Heart left ventricle (tissue), 16 donors: ENCODE measurements around the gene ERH. TPM values are rescaled to one million over a fixed set of nuclear protein-coding genes. Genes with fewer than 3 reads are reported as not detected.

Source experiments
- ATAC-seq, 4 donors: fragments of 200-7000 bp; cut with Tn5 transposase; one replicate each; pipeline ENCODE4 v1.9.1; 2020 to 2022; ENCODE audit warnings: moderate library complexity in 4 of 4, mild to moderate bottlenecking in 3 of 4, moderate number of reproducible peaks in 1 of 4
- DNase-seq, 5 donors: peaks; one replicate each; pipeline ENCODE4 v3.0.0-alpha.2; 2020
- H3K27ac ChIP-seq, 12 donors: fragments of 200-600 bp; sonication (generic) in 4 of 12; one replicate each; pipeline versions ENCODE4 v1.5.0 to v1.8.0; 2016 to 2022; ENCODE audit warnings: mild to moderate bottlenecking in 2 of 12
- H3K27me3 ChIP-seq, 9 donors: fragments of 200-600 bp; sonication (generic) in 2 of 9; one replicate each; pipeline versions ENCODE4 v1.5.1 to v1.8.0; 2016 to 2022; ENCODE audit warnings: mild to moderate bottlenecking in 3 of 9
- H3K36me3 ChIP-seq, 9 donors: fragments of 200-600 bp; sonication (generic) in 2 of 9; one replicate each; pipeline versions ENCODE4 v1.5.0 to v1.8.0; 2018 to 2022; ENCODE audit warnings: mild to moderate bottlenecking in 2 of 9
- H3K4me1 ChIP-seq, 12 donors: fragments of 200-600 bp; sonication (generic) in 4 of 12; one replicate each; pipeline versions ENCODE4 v1.5.0 to v1.8.0; 2016 to 2022; ENCODE audit warnings: mild to moderate bottlenecking in 3 of 12
- H3K4me3 ChIP-seq, 12 donors: fragments of 200-600 bp; sonication (generic) in 4 of 12; one replicate each; pipeline versions ENCODE4 v1.5.0 to v1.8.0; 2017 to 2022; ENCODE audit warnings: mild to moderate bottlenecking in 9 of 12, moderate library complexity in 4 of 12
- H3K9me3 ChIP-seq, 12 donors: fragments of 200-600 bp; sonication (generic) in 4 of 12; one replicate each; pipeline versions ENCODE4 v1.5.0 to v1.8.0; 2016 to 2022; ENCODE audit warnings: mild to moderate bottlenecking in 1 of 12
- CTCF ChIP-seq, 12 donors: fragments of 200-600 bp; sonication (generic) in 4 of 12; IDR thresholded peaks; one replicate each; pipeline versions ENCODE4 v1.5.0 to v1.8.0; 2018 to 2022; ENCODE audit warnings: antibody characterized with exemption in 12 of 12, mild to moderate bottlenecking in 5 of 12
- POLR2A ChIP-seq, 2 donors: fragments of 450-650 bp; IDR thresholded peaks; one replicate each; pipeline ENCODE4 v1.6.1; 2017; ENCODE audit warnings: antibody characterized with exemption in 2 of 2, mild to moderate bottlenecking in 2 of 2, moderate library complexity in 2 of 2
- WGBS, 4 donors: extraction: QIAGEN DNeasy Blood & Tissue Kit in 2 of 4; methylation state at CpG; one replicate each; pipeline versions ENCODE4 v1.1.5 to v1.1.7; 2013 to 2018; 5-methylcytosine and 5-hydroxymethylcytosine counted together
- intact Hi-C, 10 donors: fragments of 100-400 bp; cut with DNase I; formaldehyde crosslinking; loops; one replicate each; pipeline versions ENCODE4 v1.11.1 to v1.14.2; 2022
- polyA plus RNA-seq, 2 donors: library from polyadenylated mRNA; stranded (reverse); fragments of 200-250 nt; gene quantifications; one replicate each; pipeline ENCODE4 v1.2.3, GENCODE V29; 2013
- total RNA-seq, 9 donors: library from RNA; depleted of rRNA in 2 of 9; stranded (reverse); fragments of >200 nt in 2 of 9; fragmentation: NEBNext Ultra II Directional in 3 of 9; extraction: Animal tissue kit (Norgen Biotek cat#: 25700) in 3 of 9; gene quantifications; one replicate each; pipeline versions ENCODE4 v1.1.0 to v1.2.4, GENCODE V29; 2016 to 2023
- donor health status: ischemic (EF 13 %, LVEDD 7.1; RV severe dilation, severe dysfunction).
- donor health status: healthy with polysubstance abuse.
- donor health status: DM: no; HTN: yes; CAD: no.
- donor health status: DM: no; HTN: no; CAD: no.
- donor health status: ischemic (EF 25% LVEDD 6.9; RV normal size, moderate dysfunction).
- donor health status: ischemic (EF 25% LVEDD 5.7; RV mildly dilated, moderate dysfunction).
- donor health status: healthy.
- donor health status: DM: yes; HTN: yes; CAD: no.
- donor health status: ischemic (EF 35%, LVEDD 5.7; RV mildly dilated, moderate dysfunction).
- donor health status: nonischemic (EF 11% LVEDD 7.7; RV severe dilation, severe dysfunction).
- donor health status: DM: yes; HTN: yes; CAD: no.
- donor health status: PGD.
- donor health status: ischemic (EF 29% LVEDD 5.4; RV normal size, mild dysfunction).
- donor health status: nonischemic (EF 23%, LVEDD 6.1; RV moderate dilation, normal function).

ERH gene
- total and polyA plus RNA-seq, 11 donors: 44.3 to 147 (median 128) TPM

- Histone ChIP-seq H3K4me3 (no peak overlapping the region), H3K4me1 (peaks cover 0 to 15% (median 11%) of the 10 kb centered on the region in 12 donors), H3K9me3 (no peaks in the 10 kb centered on the region), H3K36me3 (no peaks in the 10 kb centered on the region), H3K27me3 (no peaks in the 10 kb centered on the region), H3K27ac (no peak overlapping the region)
- 75 to 86% (median 82%) methylated on average over 3 of the region's 3 CpGs for WGBS, 4 donors
- no peak for TF ChIP-seq CTCF (IDR thresholded peaks at IDR 0.05)
- no peak for TF ChIP-seq POLR2A (IDR thresholded peaks at IDR 0.05)
- DNase-seq (no peak), ATAC-seq (no peak)
- intact Hi-C loops: loop anchor here in 2 of 10 donors (5.0 kb wide), 1 partner anchor 102 kb away; no protein-coding TSS in a partner anchor
These were observed 39.1 kb downstream of the ERH start for GRCh38 chr14:69358966-69359365.

DNA sequence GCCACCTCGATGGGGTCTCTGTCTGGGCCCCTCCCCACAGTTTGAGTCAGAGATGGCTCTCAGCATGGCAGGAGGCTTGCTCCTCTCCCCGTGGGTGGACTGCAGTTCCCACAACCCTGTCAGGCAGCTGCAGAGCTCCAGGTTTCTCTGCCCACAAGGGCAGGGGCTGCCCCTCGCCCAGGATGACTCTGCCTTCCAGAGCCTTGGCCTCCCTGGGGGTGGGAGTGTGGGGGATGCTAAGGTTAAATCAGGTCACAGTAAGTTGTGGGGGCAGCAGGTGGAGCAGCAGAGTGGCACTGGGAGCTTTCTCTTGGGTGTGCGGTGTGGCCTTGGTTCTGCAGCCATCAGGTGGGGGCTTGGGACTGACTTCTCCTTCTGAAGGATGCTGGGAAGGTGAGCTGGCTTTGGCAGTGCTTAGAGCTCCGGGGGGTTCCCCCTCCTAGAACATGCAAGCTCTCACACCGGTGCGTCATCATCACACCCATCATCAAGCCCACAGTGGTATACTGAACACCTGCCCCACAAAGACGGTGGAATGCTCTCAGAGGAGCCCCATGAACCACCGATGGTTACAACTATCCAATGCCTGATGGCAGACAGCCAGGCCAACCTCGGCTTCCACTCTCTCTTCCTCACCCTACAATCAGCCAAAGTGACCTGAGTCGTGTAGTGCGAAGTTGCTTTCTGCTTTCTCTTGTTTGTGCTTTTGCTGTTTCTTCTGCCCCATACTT is 39.7 kb downstream of the ERH start:
- Histone ChIP-seq H3K4me1 (peaks cover 0 to 15% (median 11%) of the 10 kb centered on the region in 12 donors), H3K27ac (no peak overlapping the region), H3K4me3 (no peak overlapping the region), H3K27me3 (no peaks in the 10 kb centered on the region), H3K9me3 (no peaks in the 10 kb centered on the region), H3K36me3 (no peaks in the 10 kb centered on the region)
- WGBS, 4 donors: 66 to 76% (median 69%) methylated on average over 10 to 12 of the region's 12 CpGs
- TF ChIP-seq CTCF (IDR thresholded peaks at IDR 0.05) (no peak), POLR2A (IDR thresholded peaks at IDR 0.05) (no peak)
- intact Hi-C loops: loop anchor here in 2 of 10 donors (5.0 kb wide), 1 partner anchor 101 kb away; no protein-coding TSS in a partner anchor
- ATAC-seq (no peak), DNase-seq (no peak)

GRCh38 chr14:69357544-69358200 is 40.4 kb downstream of the ERH start:
- Histone ChIP-seq H3K27me3 (no peaks in the 10 kb centered on the region), H3K36me3 (no peaks in the 10 kb centered on the region), H3K4me1 (peaks cover 0 to 15% (median 11%) of the 10 kb centered on the region in 12 donors), H3K9me3 (no peaks in the 10 kb centered on the region), H3K4me3 (no peak overlapping the region), H3K27ac (no peak overlapping the region)
- DNase-seq (no peak), ATAC-seq (no peak)
- TF ChIP-seq CTCF (IDR thresholded peaks at IDR 0.05): no peak
- TF ChIP-seq POLR2A (IDR thresholded peaks at IDR 0.05): no peak
- intact Hi-C loops: loop anchor here in 2 of 10 donors (5.0 kb wide), 1 partner anchor 100 kb away; no protein-coding TSS in a partner anchor
- WGBS, 4 donors: 85 to 91% (median 88%) methylated on average over 7 of the region's 7 CpGs

- TF ChIP-seq POLR2A (IDR thresholded peaks at IDR 0.05) (no peak), CTCF (IDR thresholded peaks at IDR 0.05) (no peak)
- Histone ChIP-seq H3K27me3 (no peaks in the 10 kb centered on the region), H3K4me1 (peaks cover 0 to 15% (median 11%) of the 10 kb centered on the region in 12 donors), H3K27ac (no peak overlapping the region), H3K9me3 (no peaks in the 10 kb centered on the region), H3K4me3 (no peak overlapping the region), H3K36me3 (peaks cover 0 to 4% (median 0%) of the 10 kb centered on the region in 9 donors)
- DNase-seq (no peak), ATAC-seq (no peak)
- 78 to 81% (median 80%) methylated on average over 7 of the region's 7 CpGs for WGBS, 4 donors
- intact Hi-C loops: loop anchor here in 2 of 10 donors (5.0 kb wide), 1 partner anchor 100 kb away; no protein-coding TSS in a partner anchor
These were observed 41.1 kb downstream of the ERH start for GRCh38 chr14:69356903-69357543.
